MM.1S (cell line): ENCODE results near the gene GRIK4.

Experiments used
- DNase-seq: peaks from one replicate; pipeline ENCODE4 v3.0.0-alpha.2; 2015
- H2AFZ ChIP-seq: fragments of 300-600 bp; sonication (generic); 2 replicates; pipeline ENCODE4 v1.6.0; 2016; ENCODE audit warnings: antibody characterized with exemption, low read length
- H3F3A ChIP-seq: fragments of 300-600 bp; sonication (generic); 2 replicates; pipeline ENCODE4 v1.6.1; 2016; ENCODE audit warnings: mild to moderate bottlenecking, antibody characterized with exemption, low read length, moderate library complexity, mixed read lengths; ENCODE audit not compliant: insufficient read depth
- H3K27ac ChIP-seq: fragments of 300-600 bp; sonication (generic); 2 replicates; pipeline ENCODE4 v1.5.1; 2016; ENCODE audit warnings: mild to moderate bottlenecking, low read length
- H3K27me3 ChIP-seq: fragments of 300-600 bp; sonication (generic); replicated peaks from 2 replicates; pipeline ENCODE4 v1.6.0; 2016; ENCODE audit warnings: low read length; ENCODE audit not compliant: insufficient read depth
- H3K36me3 ChIP-seq: fragments of 300-600 bp; sonication (generic); replicated peaks from 2 replicates; pipeline ENCODE4 v1.6.1; 2016; ENCODE audit warnings: mild to moderate bottlenecking, low read length, mixed read lengths; ENCODE audit not compliant: insufficient read depth
- H3K4me1 ChIP-seq: fragments of 300-600 bp; sonication (generic); 2 replicates; pipeline ENCODE4 v1.6.1; 2016; ENCODE audit warnings: low read length, mixed read lengths
- H3K4me2 ChIP-seq: fragments of 300-600 bp; sonication (generic); 2 replicates; pipeline ENCODE4 v1.6.0; 2016; ENCODE audit warnings: low read depth, low read length
- H3K4me3 ChIP-seq: fragments of 300-600 bp; sonication (generic); 2 replicates; pipeline ENCODE4 v1.5.1; 2016; ENCODE audit warnings: low read length, mixed read lengths
- H3K79me2 ChIP-seq: fragments of 300-600 bp; sonication (generic); 2 replicates; pipeline ENCODE4 v1.6.1; 2016; ENCODE audit warnings: mixed run types, low read length, mixed read lengths
- H3K9ac ChIP-seq: fragments of 300-600 bp; sonication (generic); 2 replicates; pipeline ENCODE4 v1.6.1; 2016; ENCODE audit warnings: low read length, mixed read lengths
- H3K9me2 ChIP-seq: fragments of 300-600 bp; sonication (generic); replicated peaks from 2 replicates; pipeline ENCODE4 v1.6.1; 2016; ENCODE audit warnings: mild to moderate bottlenecking, low read length, mixed read lengths; ENCODE audit not compliant: insufficient read depth
- H3K9me3 ChIP-seq: fragments of 300-600 bp; sonication (generic); replicated peaks from 2 replicates; pipeline ENCODE4 v1.6.1; 2016; ENCODE audit warnings: mild to moderate bottlenecking, low read length, mixed read lengths; ENCODE audit not compliant: insufficient read depth
- H4K20me1 ChIP-seq: fragments of 300-600 bp; sonication (generic); 2 replicates; pipeline ENCODE4 v1.6.1; 2016; ENCODE audit warnings: mild to moderate bottlenecking, low read length, moderate library complexity, mixed read lengths; ENCODE audit not compliant: insufficient read depth
- CTCF ChIP-seq: fragments of 300-600 bp; sonication (generic); IDR thresholded peaks from 2 replicates; pipeline ENCODE4 v1.5.1; 2016; ENCODE audit warnings: antibody characterized with exemption, low read length, mixed read lengths
- EZH2 ChIP-seq: fragments of 300-600 bp; sonication (generic); optimal IDR thresholded peaks from 2 replicates; pipeline ENCODE3; 2017; ENCODE audit warnings: low read depth, mild to moderate bottlenecking, antibody characterized with exemption, low read length, mixed read lengths
- EZH2phosphoT487 ChIP-seq: fragments of 300-600 bp; sonication (generic); IDR thresholded peaks from 2 replicates; pipeline ENCODE4 v1.6.1; 2018; ENCODE audit warnings: antibody characterized with exemption, low read length

The GRIK4 gene

GRCh38 chr11:120632579-120632978 lies 121.0 kb downstream of the GRIK4 start:
- no peak overlapping the region for H3K27ac ChIP-seq
- no peak for DNase-seq
- no peaks in the 10 kb centered on the region for H3K27me3 ChIP-seq
- H3K4me3 ChIP-seq, result no peak overlapping the region
- H3K79me2 ChIP-seq, result no peaks in the 10 kb centered on the region
- no peaks in the 10 kb centered on the region for H3K4me1 ChIP-seq
- H2AFZ ChIP-seq, result no peak overlapping the region
- no peak overlapping the region for H3K9ac ChIP-seq
- no peaks in the 10 kb centered on the region for H3F3A ChIP-seq
- H3K9me3 ChIP-seq, result no peaks in the 10 kb centered on the region
- no peaks in the 10 kb centered on the region for H3K36me3 ChIP-seq
- TF ChIP-seq EZH2phosphoT487, result no peak
- peak; percentile 37 for TF ChIP-seq CTCF
- H3K9me2 ChIP-seq, result no peaks in the 10 kb centered on the region
- H3K4me2 ChIP-seq, result no peak overlapping the region
- H4K20me1 ChIP-seq, result no peaks in the 10 kb centered on the region

- H3K9me2 ChIP-seq, result no peaks in the 10 kb centered on the region
- no peaks in the 10 kb centered on the region for H3K36me3 ChIP-seq
- no peaks in the 10 kb centered on the region for H3K79me2 ChIP-seq
- H3K27me3 ChIP-seq, result no peaks in the 10 kb centered on the region
- H2AFZ ChIP-seq, result no peak overlapping the region
- no peaks in the 10 kb centered on the region for H3F3A ChIP-seq
- no peak overlapping the region for H3K27ac ChIP-seq
- H3K4me3 ChIP-seq, result no peak overlapping the region
- no peak overlapping the region for H3K9ac ChIP-seq
- H4K20me1 ChIP-seq, result no peaks in the 10 kb centered on the region
- DNase-seq, result no peak
- no peaks in the 10 kb centered on the region for H3K4me1 ChIP-seq
- TF ChIP-seq EZH2phosphoT487 (no peak), EZH2 (no peak), CTCF (no peak)
- no peak overlapping the region for H3K4me2 ChIP-seq
- H3K9me3 ChIP-seq, result no peaks in the 10 kb centered on the region
Measured at GRCh38 chr11:120633616-120634393, 122.3 kb downstream of the GRIK4 start.

- H3K9ac ChIP-seq, result no peak overlapping the region
- H3K4me2 ChIP-seq, result no peak overlapping the region
- no peak overlapping the region for H2AFZ ChIP-seq
- no peaks in the 10 kb centered on the region for H3K4me1 ChIP-seq
- no peaks in the 10 kb centered on the region for H3K79me2 ChIP-seq
- no peaks in the 10 kb centered on the region for H3K27me3 ChIP-seq
- no peaks in the 10 kb centered on the region for H3K36me3 ChIP-seq
- no peaks in the 10 kb centered on the region for H3K9me2 ChIP-seq
- TF ChIP-seq EZH2phosphoT487 (no peak), CTCF (no peak), EZH2 (no peak)
- no peaks in the 10 kb centered on the region for H4K20me1 ChIP-seq
- no peaks in the 10 kb centered on the region for H3F3A ChIP-seq
- no peak for DNase-seq
- H3K4me3 ChIP-seq, result no peak overlapping the region
- no peaks in the 10 kb centered on the region for H3K9me3 ChIP-seq
- H3K27ac ChIP-seq, result no peak overlapping the region
Measured at GRCh38 chr11:120634706-120635105, 123.2 kb downstream of the GRIK4 start.
